K562 (cell line): Measurements from ENCODE around the gene TOMM6. TPM values are rescaled to one million over a fixed set of nuclear protein-coding genes. Genes with fewer than 3 reads are reported as not detected.

Experiments
- CBX2 ChIP-seq: fragments of 200-600 bp; sonication (generic); IDR thresholded peaks from one replicate; pipeline ENCODE4 v1.6.1; 2012; ENCODE audit warnings: mild to moderate bottlenecking, low read length, inconsistent platforms; ENCODE audit not compliant: insufficient read depth, poor library complexity, severe bottlenecking
- CCAR2 ChIP-seq: fragments of 200-400 bp; formaldehyde crosslinking; IDR thresholded peaks from 2 replicates; pipeline ENCODE4 v1.6.1; 2017; ENCODE audit warnings: mild to moderate bottlenecking, low read depth, low read length
- ETV6 ChIP-seq, 3 experiments: fragments of 150-350 bp in 1 of 3; sonication (generic) in 1 of 3; formaldehyde crosslinking in 1 of 3; IDR thresholded peaks; 2 replicates each; pipeline versions ENCODE4 v1.6.1 to v1.8.0; 2014 to 2022; ENCODE audit warnings: borderline replicate concordance in 2 of 3, low read depth in 2 of 3, antibody characterized with exemption in 1 of 3, low read length in 1 of 3, mild to moderate bottlenecking in 1 of 3, missing genetic modification reagents in 1 of 3
- KDM1A ChIP-seq, 2 experiments: fragments of 450-650 bp; IDR thresholded peaks; 2 replicates each; pipeline ENCODE4 v1.6.1; 2016; ENCODE audit warnings: mild to moderate bottlenecking in 2 of 2
- POLR3G ChIP-seq: IDR thresholded peaks from 2 replicates; pipeline ENCODE4 v1.6.1; 2011; ENCODE audit not compliant: insufficient read length, insufficient replicate concordance; ENCODE audit errors: extremely low read depth
- SMC3 ChIP-seq: conservative IDR thresholded peaks from 2 replicates; pipeline ENCODE4 v1.6.1; 2011; ENCODE audit warnings: low read depth, low read length, improper control_type of control experiment; ENCODE audit not compliant: insufficient read depth
- SREBF2 ChIP-seq: sonication (generic); formaldehyde crosslinking; IDR thresholded peaks from 2 replicates; pipeline ENCODE4 v1.4.0; 2020; ENCODE audit warnings: mild to moderate bottlenecking, missing genetic modification reagents
- STAT5A ChIP-seq: IDR thresholded peaks from 2 replicates; pipeline ENCODE4 v1.6.1; 2012; ENCODE audit warnings: low read length, inconsistent platforms, borderline replicate concordance
- ZNF239 ChIP-seq: fragments of 250-450 bp; sonication (Bioruptor Pico); IDR thresholded peaks from 2 replicates; pipeline ENCODE4 v1.4.0; 2020; ENCODE audit warnings: mild to moderate bottlenecking
- ZNF707 ChIP-seq: fragments of 250-450 bp; sonication (Bioruptor Pico); conservative IDR thresholded peaks from 2 replicates; pipeline ENCODE4 v1.8.0; 2022; ENCODE audit warnings: inconsistent platforms, mild to moderate bottlenecking, moderate library complexity
- polyA plus RNA-seq, 8 experiments: library from polyadenylated mRNA; depleted of rRNA in 4 of 8; stranded (reverse) in 5 of 8; unstranded in 3 of 8; fragments of >200 nt; fragmentation: Nextera tagmentation in 2 of 8; fragmentation: Illumina TruSeq in 1 of 8; extraction: Ambion mirVana in 2 of 8; extraction: Trizol in 1 of 8; gene quantifications; 2 replicates each; pipeline versions ENCODE4 v1.2.1 to v1.2.3, GENCODE V29; 2011 to 2014; ENCODE audit warnings: inconsistent platforms in 1 of 8, missing spikeins in 1 of 8
- total RNA-seq, 7 experiments: library from RNA; depleted of rRNA in 6 of 7; stranded (reverse); fragments of >200 nt in 6 of 7; fragmentation: Illumina TruSeq in 2 of 7; extraction: Trizol in 2 of 7; gene quantifications; 2 replicates each; pipeline versions ENCODE4 v1.2.1 to v1.2.3, GENCODE V29; 2011 to 2021; ENCODE audit warnings: low replicate concordance in 1 of 7
- TF ChIP-seq, protein P1 (sequence below): sonication (generic); formaldehyde crosslinking; IDR thresholded peaks from 2 replicates; pipeline ENCODE4 v1.8.0; 2023; ENCODE audit warnings: mild to moderate bottlenecking, missing genetic modification reagents
- TF ChIP-seq, protein P2 (sequence below), 2 experiments: fragments of 250-450 bp in 1 of 2; fragments of 450-650 bp in 1 of 2; sonication (Bioruptor Pico) in 1 of 2; IDR thresholded peaks; 2 replicates each; pipeline versions ENCODE4 v1.6.1 to v1.8.0; 2016 to 2021; ENCODE audit warnings: mild to moderate bottlenecking in 2 of 2, moderate library complexity in 2 of 2, missing compliant biosample characterization in 1 of 2, missing genetic modification characterization in 1 of 2
- TF ChIP-seq, protein P3 (sequence below): fragments of 250-450 bp; sonication (Bioruptor Pico); IDR thresholded peaks from 2 replicates; pipeline ENCODE4 v1.8.0; 2021; ENCODE audit warnings: moderate library complexity, mild to moderate bottlenecking, inconsistent platforms
- TF ChIP-seq, protein P4 (sequence below): sonication (generic); formaldehyde crosslinking; IDR thresholded peaks from 2 replicates; pipeline ENCODE4 v1.8.0; 2022; ENCODE audit warnings: mild to moderate bottlenecking, missing genetic modification reagents
- TF ChIP-seq, protein P5 (sequence below): fragments of 250-450 bp; sonication (Bioruptor Pico); IDR thresholded peaks from 2 replicates; pipeline ENCODE4 v1.8.0; 2021; ENCODE audit warnings: borderline replicate concordance, mild to moderate bottlenecking, moderate library complexity; ENCODE audit not compliant: poor library complexity, severe bottlenecking
- TF ChIP-seq, protein P6 (sequence below), 3 experiments: IDR thresholded peaks in 2 of 3; conservative IDR thresholded peaks in 1 of 3; 2 replicates each; pipeline ENCODE4 v1.5.1; 2011 to 2012; ENCODE audit warnings: low read length in 3 of 3, mild to moderate bottlenecking in 3 of 3, control low read depth in 2 of 3, improper control_type of control experiment in 1 of 3, inconsistent platforms in 1 of 3, low read depth in 1 of 3, mixed read lengths in 1 of 3, moderate library complexity in 1 of 3; ENCODE audit not compliant: insufficient read depth in 2 of 3

The TOMM6 gene
- total and polyA plus RNA-seq, 9 of the 15 experiments (the other 6 are each of a cell fraction or from before 2014, with no cell fraction given) = 380 to 2,097 (median 1,065) TPM

DNA sequence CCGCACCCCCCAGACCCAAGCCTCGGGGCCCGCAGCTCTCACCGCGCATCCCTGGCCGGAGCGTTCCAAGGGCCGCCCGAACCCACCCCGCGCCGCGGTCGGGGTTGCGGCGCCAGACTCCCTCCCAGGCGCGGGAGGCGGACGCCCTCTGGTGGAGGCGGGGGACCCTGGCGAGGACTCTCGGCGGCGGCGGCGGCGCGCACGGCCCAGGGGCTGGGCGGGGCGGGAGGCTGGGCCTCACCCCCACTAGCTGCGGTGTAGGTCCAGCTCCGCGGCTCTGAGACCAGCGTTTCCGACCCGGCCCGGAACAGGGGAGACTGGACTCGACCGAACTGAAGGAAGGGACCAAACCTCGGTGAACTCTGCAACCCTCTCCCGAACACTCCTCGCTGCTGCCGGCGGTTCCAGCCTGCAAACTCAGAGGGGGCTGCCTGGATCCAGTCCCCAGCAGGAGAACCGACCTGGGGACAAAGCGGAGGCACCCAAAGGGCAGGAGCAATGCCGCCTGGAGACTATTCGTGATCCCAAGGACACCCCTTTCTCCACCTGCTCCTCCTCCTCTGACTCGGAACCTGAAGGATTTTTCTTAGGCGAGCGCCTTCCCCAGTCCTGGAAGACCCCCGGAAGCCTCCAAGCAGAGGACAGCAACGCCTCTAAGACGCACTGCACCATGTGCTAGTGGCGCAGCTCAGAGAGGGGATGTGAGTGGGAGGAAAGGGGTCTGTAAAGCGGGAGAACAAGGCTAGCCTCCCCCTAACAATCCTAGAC lies 859 bp upstream of the TOMM6 start (continued):
- TF ChIP-seq CCAR2 (no peak), STAT5A (no peak), SMC3 (peak; percentile 90), ZNF239 (CRISPR knock-in tag) (0 out of 2 replicates have a peak, but pooled peaks have one; percentile 6), POLR3G (no peak), SREBF2 (CRISPR knock-in tag) (no peak), CBX2 (no peak), ZNF707 (CRISPR knock-in tag) (no peak), KDM1A (IDR thresholded peaks at IDR 0.05) (no peak), ETV6 (IDR thresholded peaks at IDR 0.05; ENCODE audit: borderline replicate concordance in 1 of 2, low read depth in 2 of 2, low read length in 1 of 2) (no peak), ETV6 (CRISPR knock-in tag; IDR thresholded peaks at IDR 0.05; ENCODE audit: borderline replicate concordance) (no peak)
- TF ChIP-seq, protein P1, sequence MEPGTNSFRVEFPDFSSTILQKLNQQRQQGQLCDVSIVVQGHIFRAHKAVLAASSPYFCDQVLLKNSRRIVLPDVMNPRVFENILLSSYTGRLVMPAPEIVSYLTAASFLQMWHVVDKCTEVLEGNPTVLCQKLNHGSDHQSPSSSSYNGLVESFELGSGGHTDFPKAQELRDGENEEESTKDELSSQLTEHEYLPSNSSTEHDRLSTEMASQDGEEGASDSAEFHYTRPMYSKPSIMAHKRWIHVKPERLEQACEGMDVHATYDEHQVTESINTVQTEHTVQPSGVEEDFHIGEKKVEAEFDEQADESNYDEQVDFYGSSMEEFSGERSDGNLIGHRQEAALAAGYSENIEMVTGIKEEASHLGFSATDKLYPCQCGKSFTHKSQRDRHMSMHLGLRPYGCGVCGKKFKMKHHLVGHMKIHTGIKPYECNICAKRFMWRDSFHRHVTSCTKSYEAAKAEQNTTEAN = no peak
- TF ChIP-seq, protein P2, sequence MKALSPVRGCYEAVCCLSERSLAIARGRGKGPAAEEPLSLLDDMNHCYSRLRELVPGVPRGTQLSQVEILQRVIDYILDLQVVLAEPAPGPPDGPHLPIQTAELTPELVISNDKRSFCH (CRISPR knock-in tag; IDR thresholded peaks at IDR 0.05) = no peak
- TF ChIP-seq, protein P2 (tag; IDR thresholded peaks at IDR 0.05) = no peak
- TF ChIP-seq, protein P3, sequence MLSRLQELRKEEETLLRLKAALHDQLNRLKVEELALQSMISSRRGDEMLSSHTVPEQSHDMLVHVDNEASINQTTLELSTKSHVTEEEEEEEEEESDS = no peak
- TF ChIP-seq, protein P4, sequence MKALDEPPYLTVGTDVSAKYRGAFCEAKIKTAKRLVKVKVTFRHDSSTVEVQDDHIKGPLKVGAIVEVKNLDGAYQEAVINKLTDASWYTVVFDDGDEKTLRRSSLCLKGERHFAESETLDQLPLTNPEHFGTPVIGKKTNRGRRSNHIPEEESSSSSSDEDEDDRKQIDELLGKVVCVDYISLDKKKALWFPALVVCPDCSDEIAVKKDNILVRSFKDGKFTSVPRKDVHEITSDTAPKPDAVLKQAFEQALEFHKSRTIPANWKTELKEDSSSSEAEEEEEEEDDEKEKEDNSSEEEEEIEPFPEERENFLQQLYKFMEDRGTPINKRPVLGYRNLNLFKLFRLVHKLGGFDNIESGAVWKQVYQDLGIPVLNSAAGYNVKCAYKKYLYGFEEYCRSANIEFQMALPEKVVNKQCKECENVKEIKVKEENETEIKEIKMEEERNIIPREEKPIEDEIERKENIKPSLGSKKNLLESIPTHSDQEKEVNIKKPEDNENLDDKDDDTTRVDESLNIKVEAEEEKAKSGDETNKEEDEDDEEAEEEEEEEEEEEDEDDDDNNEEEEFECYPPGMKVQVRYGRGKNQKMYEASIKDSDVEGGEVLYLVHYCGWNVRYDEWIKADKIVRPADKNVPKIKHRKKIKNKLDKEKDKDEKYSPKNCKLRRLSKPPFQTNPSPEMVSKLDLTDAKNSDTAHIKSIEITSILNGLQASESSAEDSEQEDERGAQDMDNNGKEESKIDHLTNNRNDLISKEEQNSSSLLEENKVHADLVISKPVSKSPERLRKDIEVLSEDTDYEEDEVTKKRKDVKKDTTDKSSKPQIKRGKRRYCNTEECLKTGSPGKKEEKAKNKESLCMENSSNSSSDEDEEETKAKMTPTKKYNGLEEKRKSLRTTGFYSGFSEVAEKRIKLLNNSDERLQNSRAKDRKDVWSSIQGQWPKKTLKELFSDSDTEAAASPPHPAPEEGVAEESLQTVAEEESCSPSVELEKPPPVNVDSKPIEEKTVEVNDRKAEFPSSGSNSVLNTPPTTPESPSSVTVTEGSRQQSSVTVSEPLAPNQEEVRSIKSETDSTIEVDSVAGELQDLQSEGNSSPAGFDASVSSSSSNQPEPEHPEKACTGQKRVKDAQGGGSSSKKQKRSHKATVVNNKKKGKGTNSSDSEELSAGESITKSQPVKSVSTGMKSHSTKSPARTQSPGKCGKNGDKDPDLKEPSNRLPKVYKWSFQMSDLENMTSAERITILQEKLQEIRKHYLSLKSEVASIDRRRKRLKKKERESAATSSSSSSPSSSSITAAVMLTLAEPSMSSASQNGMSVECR (CRISPR knock-in tag) = peak; percentile 21; the same call in 1 of the 2 replicates
- TF ChIP-seq, protein P5, sequence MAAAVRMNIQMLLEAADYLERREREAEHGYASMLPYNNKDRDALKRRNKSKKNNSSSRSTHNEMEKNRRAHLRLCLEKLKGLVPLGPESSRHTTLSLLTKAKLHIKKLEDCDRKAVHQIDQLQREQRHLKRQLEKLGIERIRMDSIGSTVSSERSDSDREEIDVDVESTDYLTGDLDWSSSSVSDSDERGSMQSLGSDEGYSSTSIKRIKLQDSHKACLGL (CRISPR knock-in tag) = no peak
- TF ChIP-seq, protein P6, sequence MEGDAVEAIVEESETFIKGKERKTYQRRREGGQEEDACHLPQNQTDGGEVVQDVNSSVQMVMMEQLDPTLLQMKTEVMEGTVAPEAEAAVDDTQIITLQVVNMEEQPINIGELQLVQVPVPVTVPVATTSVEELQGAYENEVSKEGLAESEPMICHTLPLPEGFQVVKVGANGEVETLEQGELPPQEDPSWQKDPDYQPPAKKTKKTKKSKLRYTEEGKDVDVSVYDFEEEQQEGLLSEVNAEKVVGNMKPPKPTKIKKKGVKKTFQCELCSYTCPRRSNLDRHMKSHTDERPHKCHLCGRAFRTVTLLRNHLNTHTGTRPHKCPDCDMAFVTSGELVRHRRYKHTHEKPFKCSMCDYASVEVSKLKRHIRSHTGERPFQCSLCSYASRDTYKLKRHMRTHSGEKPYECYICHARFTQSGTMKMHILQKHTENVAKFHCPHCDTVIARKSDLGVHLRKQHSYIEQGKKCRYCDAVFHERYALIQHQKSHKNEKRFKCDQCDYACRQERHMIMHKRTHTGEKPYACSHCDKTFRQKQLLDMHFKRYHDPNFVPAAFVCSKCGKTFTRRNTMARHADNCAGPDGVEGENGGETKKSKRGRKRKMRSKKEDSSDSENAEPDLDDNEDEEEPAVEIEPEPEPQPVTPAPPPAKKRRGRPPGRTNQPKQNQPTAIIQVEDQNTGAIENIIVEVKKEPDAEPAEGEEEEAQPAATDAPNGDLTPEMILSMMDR (IDR thresholded peaks at IDR 0.05 in 2 of 3, conservative IDR thresholded peaks at IDR 0.05 in 1 of 3; ENCODE audit: insufficient read depth in 2 of 3, low read depth in 1 of 3, low read length in 3 of 3) = peak; percentile 76 to 97 (median 88)
